GM21526 (cell line): ENCODE measurements around the gene SEPTIN10.

Experiments
- ATAC-seq: cut with Tn5 transposase; IDR thresholded peaks from one replicate; pipeline ENCODE4 v1.9.1; 2021; ENCODE audit warnings: moderate library complexity; ENCODE audit not compliant: unreplicated experiment, low FRiP score

SEPTIN10 gene

GRCh38 chr2:109527079-109527478 is 86.7 kb downstream of the SEPTIN10 start:
- no peak for ATAC-seq

GRCh38 chr2:109526442-109526970 is 87.3 kb downstream of the SEPTIN10 start:
- ATAC-seq = no peak

DNA sequence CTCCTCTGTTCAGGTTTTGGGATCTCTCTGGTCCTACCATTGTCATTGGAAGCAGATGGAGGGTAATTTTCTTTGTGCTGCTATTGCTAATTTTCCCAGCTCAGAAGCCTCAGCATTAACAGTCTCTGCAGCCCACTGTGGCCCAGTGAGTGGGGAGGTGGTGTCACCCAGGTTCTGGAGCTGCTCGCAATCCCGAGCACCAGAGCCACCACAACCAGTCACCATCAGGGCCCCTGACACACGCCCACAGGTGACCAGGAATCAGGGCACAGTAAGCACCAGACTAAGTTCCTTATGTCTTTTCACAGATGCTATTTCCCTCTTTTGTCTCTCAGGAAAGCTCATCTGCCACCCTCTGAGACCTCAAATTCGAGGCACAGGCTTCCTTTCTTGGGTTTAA is 87.9 kb downstream of the SEPTIN10 start:
- ATAC-seq = no peak

DNA sequence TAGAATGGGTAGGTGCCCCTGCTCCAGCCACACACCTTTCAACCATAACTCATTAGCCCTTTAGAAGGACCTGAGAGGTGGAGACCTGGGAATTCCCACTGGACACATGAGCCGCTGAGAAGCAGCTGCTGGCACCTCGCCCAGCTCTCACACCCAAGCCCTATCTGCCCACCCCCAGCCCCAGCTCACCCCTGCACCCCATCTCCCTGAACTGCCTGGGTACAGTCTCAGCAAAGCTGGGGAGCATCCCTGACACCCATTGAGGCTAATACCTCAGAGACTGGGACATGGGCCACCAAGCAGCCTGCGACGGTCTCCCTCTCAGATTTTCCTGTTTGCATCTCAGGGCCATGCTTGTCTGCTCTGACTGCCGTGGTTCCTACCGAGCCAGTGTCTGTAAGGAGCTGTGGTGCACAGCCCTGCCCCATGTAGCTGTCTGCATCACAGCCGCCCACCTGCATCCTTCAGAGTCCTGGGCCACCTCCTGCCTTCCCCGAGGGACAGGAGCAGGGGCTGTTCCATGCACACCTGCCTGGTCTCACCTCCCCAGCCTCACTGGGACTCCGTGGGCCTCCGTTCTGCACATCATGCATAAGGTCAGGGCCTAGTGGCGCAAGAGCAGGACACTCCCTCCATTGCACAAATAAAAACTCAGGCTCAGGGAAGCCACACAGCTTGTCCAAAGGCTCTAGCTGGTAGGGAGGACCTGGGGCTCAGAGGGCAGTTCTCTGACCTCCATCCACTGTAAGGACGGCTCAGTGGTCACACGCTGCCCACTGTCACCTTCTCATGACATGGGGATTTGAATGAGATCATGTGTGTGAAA is 90.0 kb downstream of the SEPTIN10 start:
- ATAC-seq = no peak

GRCh38 chr2:109523121-109523520 is 90.6 kb downstream of the SEPTIN10 start:
- no peak for ATAC-seq

DNA sequence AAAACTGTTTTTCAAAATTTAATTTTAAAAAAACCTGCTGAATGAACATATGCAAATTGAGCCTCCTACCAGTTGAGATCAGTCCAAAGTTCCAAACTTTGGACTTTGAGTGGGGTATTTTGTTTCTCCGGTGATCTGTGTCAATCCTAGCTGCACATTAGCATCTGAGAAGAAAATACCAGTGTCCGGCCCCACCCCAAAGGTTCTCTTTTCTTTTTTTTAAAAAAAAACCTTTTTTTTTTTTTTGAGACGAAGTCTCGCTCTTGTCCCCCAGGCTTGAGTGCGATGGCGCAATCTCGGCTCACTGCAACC is 91.7 kb downstream of the SEPTIN10 start:
- ATAC-seq = no peak

- ATAC-seq = no peak
These were observed 92.3 kb downstream of the SEPTIN10 start for GRCh38 chr2:109521233-109522062.

DNA sequence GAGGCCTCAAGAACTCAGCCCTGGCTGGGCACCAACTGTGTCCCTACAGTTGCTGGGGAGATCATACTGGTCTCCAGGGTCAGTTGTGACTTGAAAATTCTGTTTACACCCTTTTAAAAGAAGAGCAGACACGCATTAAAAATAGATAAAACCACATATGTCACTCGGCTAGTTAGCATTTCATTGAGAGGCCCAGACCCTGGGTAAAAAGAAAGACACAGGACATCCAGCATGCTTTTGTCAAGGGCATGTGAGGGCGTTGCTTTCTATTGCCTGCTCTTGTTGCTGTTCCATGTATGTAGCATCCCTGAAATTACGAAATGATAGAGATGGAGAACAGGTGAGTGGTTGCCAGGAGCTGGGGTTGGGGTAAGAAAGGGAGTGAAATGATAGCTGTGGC is 94.3 kb downstream of the SEPTIN10 start:
- ATAC-seq = no peak

DNA sequence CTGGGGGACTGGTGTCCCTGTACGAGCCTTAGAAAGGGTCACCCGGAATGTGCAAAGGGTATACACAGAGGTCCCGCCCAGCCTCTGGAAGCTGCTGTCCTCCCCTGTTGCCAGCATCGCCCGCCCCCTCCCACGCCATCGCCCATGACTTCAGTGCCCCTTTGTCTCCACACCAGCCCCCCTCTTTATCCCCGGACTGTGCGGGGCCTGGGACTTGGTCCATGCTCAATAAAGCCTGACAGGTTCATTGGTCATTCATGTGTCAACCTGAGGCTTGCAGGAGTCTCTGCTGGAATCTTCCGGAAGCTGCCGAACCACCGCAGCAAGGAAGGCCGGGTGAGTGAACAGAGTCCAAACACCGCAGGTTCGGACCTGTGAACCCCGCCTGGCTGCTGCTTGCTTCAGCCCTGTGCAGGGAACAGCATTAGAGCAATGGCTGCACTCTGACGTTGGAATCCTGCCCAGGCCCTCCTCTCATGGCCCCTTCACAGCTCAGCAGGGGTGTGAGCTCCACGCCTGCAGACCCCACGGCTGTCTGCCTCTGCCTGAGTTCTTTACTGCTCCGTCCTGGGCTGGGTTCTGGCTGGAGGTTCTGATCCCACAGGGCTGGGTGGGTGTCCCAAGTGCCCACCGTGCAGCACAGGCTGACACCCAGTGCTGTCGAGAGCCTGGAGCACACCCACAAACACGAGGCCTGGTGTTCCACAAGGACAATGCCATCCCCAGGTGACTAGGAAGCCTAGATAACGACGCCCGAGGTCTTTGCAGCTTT is 96.5 kb downstream of the SEPTIN10 start:
- no peak for ATAC-seq

DNA sequence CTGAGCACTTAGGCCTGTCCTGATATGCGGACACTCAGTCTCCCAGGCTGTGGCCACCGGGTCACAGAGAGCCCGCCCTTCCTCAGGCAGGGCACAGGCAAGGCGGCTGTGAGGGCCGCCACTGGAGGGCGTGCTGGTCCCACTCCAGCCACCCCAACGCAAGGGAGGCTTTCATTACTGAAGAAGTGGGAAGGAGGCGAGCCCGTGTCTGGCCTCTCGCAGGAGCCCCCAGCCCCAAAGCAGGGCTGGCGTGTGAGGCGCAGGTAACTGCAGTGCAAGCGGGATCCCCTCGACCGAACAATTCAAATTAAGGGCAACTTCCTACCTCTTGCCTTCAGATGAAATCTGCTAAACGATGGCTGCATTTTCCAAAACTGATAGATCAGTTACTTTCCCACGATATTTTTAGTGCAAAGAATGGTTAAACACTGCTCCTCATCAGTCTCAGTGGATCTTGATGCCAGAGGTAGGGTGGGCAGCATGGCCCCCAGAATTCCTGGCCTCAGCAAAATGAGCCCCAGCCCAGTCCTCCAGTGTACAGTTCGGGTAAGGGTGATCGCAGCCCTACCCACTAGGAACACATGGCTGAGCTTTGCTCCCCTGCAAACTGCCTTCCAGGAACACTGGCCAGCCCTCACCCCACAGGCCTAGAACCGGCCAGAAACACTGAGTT is 97.2 kb downstream of the SEPTIN10 start:
- no peak for ATAC-seq

DNA sequence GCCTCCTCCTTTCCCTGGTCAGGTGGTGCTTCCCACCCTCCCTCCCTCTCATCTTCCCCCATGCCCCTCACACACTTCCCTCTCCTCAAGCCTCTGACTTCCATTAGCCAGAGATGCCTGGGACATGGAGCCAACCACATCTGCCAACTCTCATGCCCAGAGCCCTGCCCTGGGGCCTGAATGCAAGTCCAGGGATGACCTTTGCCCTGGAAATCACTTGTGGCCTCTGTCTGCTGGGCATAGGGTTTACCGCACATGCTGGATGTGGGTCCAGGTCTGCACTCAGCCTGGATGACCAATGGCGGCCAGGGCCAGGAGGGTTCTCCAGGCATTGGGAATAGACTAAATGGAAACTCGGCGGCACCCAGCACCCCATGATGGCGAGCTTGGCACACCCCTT is 98.9 kb downstream of the SEPTIN10 start:
- no peak for ATAC-seq

- peak; percentile 51 for ATAC-seq
These were observed 99.8 kb downstream of the SEPTIN10 start for GRCh38 chr2:109513749-109514588.

DNA sequence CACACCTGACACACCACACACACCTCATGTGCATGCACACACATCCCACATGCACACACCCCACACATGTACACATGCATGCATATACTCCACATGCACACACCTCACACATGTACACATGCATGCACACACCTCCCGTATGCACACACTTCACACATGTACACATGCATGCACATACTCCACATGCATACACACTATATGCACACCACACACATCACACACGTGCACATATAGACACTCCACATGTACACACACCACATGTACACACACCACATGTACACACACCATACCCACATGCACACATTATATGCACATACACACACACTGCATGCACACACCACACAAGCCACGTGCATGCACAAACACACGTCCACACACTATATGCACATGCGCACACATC is 100.5 kb downstream of the SEPTIN10 start:
- no peak for ATAC-seq

- ATAC-seq = no peak
These were observed 101.7 kb downstream of the SEPTIN10 start for GRCh38 chr2:109512076-109512475.

DNA sequence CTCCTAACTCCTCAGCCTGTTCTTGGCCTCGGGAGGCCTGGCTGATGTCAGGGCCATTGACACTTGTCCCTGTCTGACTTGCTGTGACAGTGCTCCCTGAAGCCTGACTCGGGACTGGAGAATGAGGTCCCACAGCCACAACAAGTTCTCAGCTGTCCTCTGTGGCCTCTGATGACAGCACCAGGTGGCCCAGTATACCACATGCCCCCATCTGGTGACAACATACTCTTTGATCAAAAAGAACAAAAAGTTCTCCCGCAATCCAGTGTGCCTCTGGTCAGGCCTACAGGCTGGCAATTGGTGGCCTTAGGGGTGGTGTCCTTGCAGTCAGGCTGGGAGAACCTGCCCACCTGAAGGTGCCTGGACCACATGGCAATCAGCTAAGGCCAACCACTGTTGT is 102.6 kb downstream of the SEPTIN10 start:
- no peak for ATAC-seq

DNA sequence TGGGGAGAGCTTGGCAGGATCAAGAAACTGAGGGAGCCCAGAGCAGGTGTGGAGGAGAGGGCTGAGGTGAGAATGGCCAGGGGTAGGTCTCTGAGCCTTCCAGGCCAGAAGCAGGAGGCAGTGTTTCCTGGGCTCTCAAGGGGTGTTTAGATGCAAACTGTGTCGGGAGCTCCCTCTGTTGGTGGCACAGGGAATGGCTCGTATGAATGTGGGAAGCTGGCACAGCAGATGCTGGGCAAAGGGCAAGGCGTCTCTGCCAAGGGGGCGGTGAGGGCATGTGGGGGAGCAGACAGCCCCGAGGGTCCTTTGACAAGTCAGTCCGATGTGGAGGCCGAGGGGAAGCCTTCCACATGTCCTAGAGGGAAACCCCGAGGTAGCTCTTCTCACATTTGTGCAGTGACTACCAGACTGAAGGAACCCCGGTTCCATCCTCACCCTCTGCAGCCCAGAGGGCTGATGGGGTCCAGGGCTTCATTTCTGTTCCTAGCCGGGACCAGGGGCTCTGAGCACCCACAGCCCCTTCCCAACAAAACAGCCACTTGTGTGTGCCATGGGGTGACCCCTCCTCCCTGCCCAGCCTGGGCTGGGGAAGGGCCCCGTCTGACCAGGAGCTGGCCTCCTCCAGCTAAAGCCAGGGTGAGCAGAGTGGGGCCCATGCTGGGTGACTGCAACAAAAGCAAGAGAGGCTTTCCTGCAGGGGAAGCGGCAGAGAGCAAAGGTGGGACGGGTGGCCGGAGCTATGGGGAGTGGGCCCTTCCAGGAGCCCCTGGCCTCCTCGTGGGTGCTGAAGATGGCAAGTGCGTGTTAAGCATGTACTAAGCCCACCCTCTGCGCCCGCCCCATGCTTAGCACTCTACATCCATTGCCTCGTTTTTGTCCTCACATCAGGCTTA is 103.4 kb downstream of the SEPTIN10 start:
- ATAC-seq = no peak

GRCh38 chr2:109508556-109508955 is 105.2 kb downstream of the SEPTIN10 start:
- no peak for ATAC-seq

DNA sequence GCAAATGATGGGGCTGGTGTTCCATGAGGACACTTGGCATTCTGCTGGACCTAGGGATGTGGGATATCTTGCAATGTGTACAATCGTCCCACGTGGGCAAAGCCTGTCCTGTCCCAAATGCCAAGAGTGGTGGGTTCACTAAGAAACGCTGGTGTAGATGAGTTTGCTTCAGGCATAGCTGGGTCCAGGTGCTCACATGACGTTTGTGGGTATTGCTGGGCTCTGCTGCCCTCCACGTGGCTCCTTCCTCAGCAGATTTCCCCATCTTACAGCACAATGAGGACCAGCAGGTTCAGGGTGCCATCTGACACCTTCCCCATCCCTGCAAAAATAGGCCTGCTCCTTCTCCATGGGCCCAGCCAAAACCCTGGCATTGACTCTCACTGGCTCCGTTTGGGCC is 105.9 kb downstream of the SEPTIN10 start:
- ATAC-seq = no peak

- ATAC-seq = no peak
These were observed 106.5 kb downstream of the SEPTIN10 start for GRCh38 chr2:109507217-109507616.
